Esophagus squamous epithelium (tissue), 4 donors: ENCODE results near the gene CPS1.

Experiments
- POLR2A ChIP-seq, 4 donors: fragments of 450-650 bp; IDR thresholded peaks; one replicate each; pipeline ENCODE4 v1.6.1; 2017; ENCODE audit warnings: antibody characterized with exemption in 4 of 4, mild to moderate bottlenecking in 4 of 4, moderate library complexity in 3 of 4
- TF ChIP-seq, protein P1 (sequence below), 6 experiments: fragments of 450-650 bp in 4 of 6; fragments of 200-600 bp in 2 of 6; sonication (generic) in 2 of 6; IDR thresholded peaks; one replicate each; pipeline ENCODE4 v1.5.1; 2016 to 2019; ENCODE audit warnings: antibody characterized with exemption in 6 of 6, mild to moderate bottlenecking in 4 of 6, moderate library complexity in 4 of 6

- TF ChIP-seq, protein P1, sequence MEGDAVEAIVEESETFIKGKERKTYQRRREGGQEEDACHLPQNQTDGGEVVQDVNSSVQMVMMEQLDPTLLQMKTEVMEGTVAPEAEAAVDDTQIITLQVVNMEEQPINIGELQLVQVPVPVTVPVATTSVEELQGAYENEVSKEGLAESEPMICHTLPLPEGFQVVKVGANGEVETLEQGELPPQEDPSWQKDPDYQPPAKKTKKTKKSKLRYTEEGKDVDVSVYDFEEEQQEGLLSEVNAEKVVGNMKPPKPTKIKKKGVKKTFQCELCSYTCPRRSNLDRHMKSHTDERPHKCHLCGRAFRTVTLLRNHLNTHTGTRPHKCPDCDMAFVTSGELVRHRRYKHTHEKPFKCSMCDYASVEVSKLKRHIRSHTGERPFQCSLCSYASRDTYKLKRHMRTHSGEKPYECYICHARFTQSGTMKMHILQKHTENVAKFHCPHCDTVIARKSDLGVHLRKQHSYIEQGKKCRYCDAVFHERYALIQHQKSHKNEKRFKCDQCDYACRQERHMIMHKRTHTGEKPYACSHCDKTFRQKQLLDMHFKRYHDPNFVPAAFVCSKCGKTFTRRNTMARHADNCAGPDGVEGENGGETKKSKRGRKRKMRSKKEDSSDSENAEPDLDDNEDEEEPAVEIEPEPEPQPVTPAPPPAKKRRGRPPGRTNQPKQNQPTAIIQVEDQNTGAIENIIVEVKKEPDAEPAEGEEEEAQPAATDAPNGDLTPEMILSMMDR (IDR thresholded peaks at IDR 0.05): no peak
- TF ChIP-seq POLR2A (IDR thresholded peaks at IDR 0.05): no peak
Measured at GRCh38 chr2:210663631-210664089, 107.3 kb downstream of the CPS1 start.
